ENCODE results near the gene BRI3.

Gene BRI3

GRCh38 chr7:98286701-98287485 lies 5.4 kb downstream of the BRI3 start:
- DNase-seq (ENCODE audit: low read depth in 2 of 2) = no peak

GRCh38 chr7:98287486-98287959 lies 6.0 kb downstream of the BRI3 start:
- no peak for DNase-seq (ENCODE audit: low read depth in 2 of 2)

GRCh38 chr7:98288064-98288823 lies 6.8 kb downstream of the BRI3 start:
- DNase-seq (ENCODE audit: low read depth in 2 of 2) = no peak

- DNase-seq (ENCODE audit: low read depth in 2 of 2) = no peak
These were observed 7.9 kb downstream of the BRI3 start for GRCh38 chr7:98289333-98289875.

- no peak for DNase-seq (ENCODE audit: low read depth in 2 of 2)
These were observed 10.2 kb downstream of the BRI3 start for GRCh38 chr7:98291717-98292116.

GRCh38 chr7:98293265-98293664 lies 11.8 kb downstream of the BRI3 start:
- no peak for DNase-seq (ENCODE audit: low read depth in 2 of 2)

- no peak for DNase-seq (ENCODE audit: low read depth in 2 of 2)
These were observed 12.3 kb downstream of the BRI3 start for GRCh38 chr7:98293746-98294145.

- DNase-seq (ENCODE audit: low read depth in 2 of 2) = no peak
These were observed 12.8 kb downstream of the BRI3 start for GRCh38 chr7:98294326-98294725.

GRCh38 chr7:98294798-98295382 lies 13.4 kb downstream of the BRI3 start:
- peak in 1 of 2 donors; percentile 15 for DNase-seq (ENCODE audit: low read depth in 2 of 2)

GRCh38 chr7:98295467-98296192 lies 14.1 kb downstream of the BRI3 start:
- DNase-seq (ENCODE audit: low read depth in 2 of 2) = no peak

- DNase-seq (ENCODE audit: low read depth in 2 of 2) = no peak
These were observed 15.3 kb downstream of the BRI3 start for GRCh38 chr7:98296833-98297232.

- no peak for DNase-seq (ENCODE audit: low read depth in 2 of 2)
These were observed 16.3 kb downstream of the BRI3 start for GRCh38 chr7:98297626-98298286.

- no peak for DNase-seq (ENCODE audit: low read depth in 2 of 2)
These were observed 19.3 kb downstream of the BRI3 start for GRCh38 chr7:98300595-98301372.

GRCh38 chr7:98301693-98302470 lies 20.4 kb downstream of the BRI3 start:
- DNase-seq (ENCODE audit: low read depth in 2 of 2) = no peak

- DNase-seq (ENCODE audit: low read depth in 2 of 2) = no peak
These were observed 21.8 kb downstream of the BRI3 start for GRCh38 chr7:98303176-98303865.

- no peak for DNase-seq (ENCODE audit: low read depth in 2 of 2)
These were observed 22.4 kb downstream of the BRI3 start for GRCh38 chr7:98303906-98304305.

GRCh38 chr7:98305951-98306535 lies 24.6 kb downstream of the BRI3 start:
- DNase-seq (ENCODE audit: low read depth in 2 of 2) = no peak

GRCh38 chr7:98307971-98308466 lies 26.5 kb downstream of the BRI3 start:
- no peak for DNase-seq (ENCODE audit: low read depth in 2 of 2)

Data from stimulated activated CD4-positive, alpha-beta T cell treated with anti-CD3 and anti-CD28 coated beads, Interleukin-4, amount 100 ng/mL, for 48 hours (primary cell).